ENCODE results near the gene SIMC1.

The SIMC1 gene

DNA sequence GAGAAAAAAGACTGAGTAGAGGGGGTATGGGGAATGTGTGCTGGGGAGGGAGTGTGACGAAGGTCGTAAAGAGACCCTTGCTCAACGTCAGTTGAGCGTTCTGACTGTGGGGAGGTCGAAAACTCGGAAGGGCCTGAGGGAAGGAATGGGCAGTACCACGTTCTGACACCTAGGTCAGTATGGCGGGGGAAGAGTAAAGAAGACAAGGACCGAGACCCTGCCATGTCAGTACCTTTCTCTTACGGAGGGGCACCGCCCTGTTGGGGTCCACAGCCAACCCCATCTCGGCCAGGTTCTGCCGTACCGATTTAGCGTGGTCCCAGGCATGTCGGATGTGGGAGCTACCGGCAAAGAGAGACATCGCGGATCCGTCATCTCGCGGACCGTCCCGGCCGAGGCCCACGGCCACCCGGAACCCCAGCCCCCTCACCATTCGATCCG lies 149.8 kb downstream of the SIMC1 start:
- DNase-seq (ENCODE audit: low spot score): no peak

DNA sequence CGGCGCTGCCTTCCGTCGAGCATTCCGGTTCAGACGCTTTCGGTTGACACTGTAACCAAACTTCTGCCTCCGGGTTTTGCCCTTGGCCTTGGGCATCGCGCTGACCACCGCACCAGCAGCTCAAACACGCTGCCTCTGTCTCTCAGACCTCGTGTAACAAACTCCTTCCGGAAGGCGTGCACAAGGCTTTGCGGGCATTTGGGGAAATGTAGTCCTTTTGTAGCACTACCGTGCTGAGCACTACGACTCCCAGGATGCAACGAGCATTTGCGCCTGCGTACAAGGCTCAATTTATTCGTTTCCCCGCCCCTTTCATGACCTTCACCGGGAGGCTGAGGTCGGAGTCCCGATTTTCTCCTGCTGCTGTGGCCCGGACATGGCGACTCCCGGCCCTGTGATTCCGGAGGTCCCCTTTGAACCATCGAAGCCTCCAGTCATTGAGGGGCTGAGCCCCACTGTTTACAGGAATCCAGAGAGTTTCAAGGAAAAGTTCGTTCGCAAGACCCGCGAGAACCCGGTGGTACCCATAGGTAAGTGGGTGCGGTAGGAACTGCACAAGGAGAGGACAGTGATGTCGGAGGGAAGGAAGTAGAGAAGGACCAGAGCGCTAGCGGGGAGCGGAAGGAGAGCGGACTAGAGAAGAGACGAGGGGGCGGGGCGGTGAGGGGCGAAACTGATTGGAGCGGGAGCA lies 150.4 kb downstream of the SIMC1 start, which contains the start of the genes HIGD2A and NOP16:
Gene HIGD2A (plus strand): TSS at position 308 of the 691 bp plus-strand sequence. CDS start 69 bp downstream, at position 377.
Gene NOP16 (minus strand): TSS at position 155 of the 691 bp plus-strand sequence. CDS start 59 bp downstream, at position 96.
- DNase-seq (ENCODE audit: low spot score): peak; percentile 99

DNA sequence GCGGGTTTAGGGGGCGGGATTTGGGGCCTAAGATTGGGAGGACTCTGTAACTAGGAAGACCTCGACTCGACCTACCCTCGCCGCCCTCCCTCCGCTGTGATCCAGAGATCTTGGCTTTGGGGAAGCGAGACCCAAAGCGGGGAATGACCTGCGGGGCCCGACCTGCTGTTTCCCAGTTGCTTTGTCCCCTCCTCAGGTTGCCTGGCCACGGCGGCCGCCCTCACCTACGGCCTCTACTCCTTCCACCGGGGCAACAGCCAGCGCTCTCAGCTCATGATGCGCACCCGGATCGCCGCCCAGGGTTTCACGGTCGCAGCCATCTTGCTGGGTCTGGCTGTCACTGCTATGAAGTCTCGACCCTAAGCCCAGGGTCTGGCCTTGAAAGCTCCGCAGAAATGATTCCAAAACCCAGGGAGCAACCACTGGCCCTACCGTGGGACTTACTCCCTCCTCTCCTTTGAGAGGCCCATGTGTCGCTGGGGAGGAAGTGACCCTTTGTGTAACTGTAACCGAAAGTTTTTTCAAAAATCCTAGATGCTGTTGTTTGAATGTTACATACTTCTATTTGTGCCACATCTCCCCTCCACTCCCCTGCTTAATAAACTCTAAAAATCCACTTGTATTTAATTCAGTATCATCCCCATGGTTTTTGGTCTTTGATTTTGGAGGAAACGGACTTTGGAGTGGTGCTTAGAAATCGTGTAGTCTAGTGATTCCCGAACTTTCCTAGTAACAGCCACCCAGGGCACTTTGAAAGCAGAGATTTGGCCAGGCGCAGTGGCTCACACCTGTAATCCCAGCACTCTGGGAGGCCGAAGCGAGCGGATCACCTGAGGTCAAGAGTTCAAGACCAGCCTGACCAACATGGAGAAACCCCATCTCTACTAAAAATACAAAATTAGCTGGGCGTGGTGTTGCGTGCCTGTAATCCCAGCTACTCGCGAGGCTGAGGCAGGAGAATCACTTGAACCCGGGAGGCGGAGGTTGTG lies 151.2 kb downstream of the SIMC1 start:
- DNase-seq (ENCODE audit: low spot score): no peak

DNA sequence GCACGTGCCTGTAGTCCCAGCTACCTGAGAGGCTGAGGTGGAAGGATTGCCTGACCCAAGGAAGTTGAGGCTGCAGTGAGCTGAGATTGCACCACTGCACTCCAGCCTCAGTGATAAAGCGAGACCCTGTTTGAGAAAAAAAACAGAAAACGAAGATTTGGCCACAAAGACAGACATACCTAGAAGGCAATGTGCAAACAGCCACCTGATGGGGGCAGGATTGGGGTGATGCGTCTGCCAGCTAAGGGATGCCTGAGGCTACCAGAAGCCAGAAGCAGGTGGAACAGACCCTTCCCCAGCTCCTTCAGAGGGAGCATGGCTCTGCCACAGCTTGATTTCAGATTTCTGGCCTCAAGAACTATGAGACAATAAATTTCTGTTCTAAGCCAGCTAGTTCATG lies 153.3 kb downstream of the SIMC1 start:
- no peak for DNase-seq (ENCODE audit: low spot score)

GRCh38 chr5:176391999-176392398 lies 153.8 kb downstream of the SIMC1 start:
- DNase-seq (ENCODE audit: low spot score): no peak

DNA sequence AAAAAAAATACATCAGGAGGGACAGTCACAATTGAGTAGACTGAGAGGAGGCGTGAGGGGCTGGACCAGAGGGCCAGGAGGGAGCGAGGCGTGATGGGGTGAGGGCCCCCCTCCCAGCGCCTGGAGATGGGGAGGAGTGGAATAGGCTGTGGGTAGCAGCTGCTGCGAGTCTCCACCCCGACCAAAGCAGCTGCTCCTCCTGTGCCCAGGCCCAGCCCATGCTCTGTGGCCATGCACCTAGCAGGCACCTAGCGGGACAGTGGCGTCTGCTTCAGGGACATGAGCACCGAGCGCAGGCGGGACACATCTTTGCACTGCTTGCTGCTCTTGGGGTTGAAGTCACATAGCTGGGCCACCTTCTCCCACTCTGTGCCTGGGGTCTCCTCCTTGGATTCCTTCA lies 154.3 kb downstream of the SIMC1 start:
- no peak for DNase-seq (ENCODE audit: low spot score)

GRCh38 chr5:176394096-176394495 lies 155.9 kb downstream of the SIMC1 start:
- DNase-seq (ENCODE audit: low spot score): no peak

GRCh38 chr5:176394881-176395675 lies 156.9 kb downstream of the SIMC1 start:
- no peak for DNase-seq (ENCODE audit: low spot score)
